ENCODE data around the gene SLC39A2.

DNA sequence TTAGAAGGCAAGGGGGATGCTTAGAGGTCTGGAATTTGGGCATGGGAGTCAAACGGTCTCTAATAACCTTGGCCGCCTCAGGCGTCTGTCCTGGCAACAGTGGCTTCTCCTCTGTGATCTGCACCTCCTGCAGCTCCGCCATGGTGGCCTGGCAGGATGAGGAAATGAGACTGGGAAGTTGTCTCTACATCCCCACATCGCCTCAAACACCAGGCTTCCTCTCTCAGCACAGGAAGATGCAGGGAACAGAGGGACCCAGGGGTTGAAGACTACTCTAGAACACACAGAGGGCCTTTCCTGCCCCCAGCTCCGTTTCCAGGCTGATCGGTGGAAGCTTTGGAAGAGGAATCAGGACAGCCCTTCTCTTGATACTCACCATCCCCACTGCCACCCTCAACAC is 24.1 kb downstream of the SLC39A2 start:
- TF ChIP-seq, protein P1, sequence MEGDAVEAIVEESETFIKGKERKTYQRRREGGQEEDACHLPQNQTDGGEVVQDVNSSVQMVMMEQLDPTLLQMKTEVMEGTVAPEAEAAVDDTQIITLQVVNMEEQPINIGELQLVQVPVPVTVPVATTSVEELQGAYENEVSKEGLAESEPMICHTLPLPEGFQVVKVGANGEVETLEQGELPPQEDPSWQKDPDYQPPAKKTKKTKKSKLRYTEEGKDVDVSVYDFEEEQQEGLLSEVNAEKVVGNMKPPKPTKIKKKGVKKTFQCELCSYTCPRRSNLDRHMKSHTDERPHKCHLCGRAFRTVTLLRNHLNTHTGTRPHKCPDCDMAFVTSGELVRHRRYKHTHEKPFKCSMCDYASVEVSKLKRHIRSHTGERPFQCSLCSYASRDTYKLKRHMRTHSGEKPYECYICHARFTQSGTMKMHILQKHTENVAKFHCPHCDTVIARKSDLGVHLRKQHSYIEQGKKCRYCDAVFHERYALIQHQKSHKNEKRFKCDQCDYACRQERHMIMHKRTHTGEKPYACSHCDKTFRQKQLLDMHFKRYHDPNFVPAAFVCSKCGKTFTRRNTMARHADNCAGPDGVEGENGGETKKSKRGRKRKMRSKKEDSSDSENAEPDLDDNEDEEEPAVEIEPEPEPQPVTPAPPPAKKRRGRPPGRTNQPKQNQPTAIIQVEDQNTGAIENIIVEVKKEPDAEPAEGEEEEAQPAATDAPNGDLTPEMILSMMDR (IDR thresholded peaks at IDR 0.05; ENCODE audit: poor library complexity): no peak
- TF ChIP-seq EZH2phosphoT487 (IDR thresholded peaks at IDR 0.05; ENCODE audit: low read depth, severe bottlenecking, unreplicated experiment): no peak
